Measurements from ENCODE around the gene RAB11FIP4.

The RAB11FIP4 gene

GRCh38 chr17:31428111-31428510, 36.6 kb downstream of the RAB11FIP4 start:
- H3K4me3 ChIP-seq (ENCODE audit: low read depth in 1 of 2, low read length in 1 of 2): no peak overlapping the region
- H3K27me3 ChIP-seq: peaks cover 32% of the 10 kb centered on the region
- H3K9me3 ChIP-seq: no peaks in the 10 kb centered on the region
- no peaks in the 10 kb centered on the region for H3K36me3 ChIP-seq
- no peak overlapping the region for H3K27ac ChIP-seq
- no peaks in the 10 kb centered on the region for H3K4me1 ChIP-seq (ENCODE audit: control insufficient read depth in 1 of 2, insufficient read depth in 1 of 2, low read depth in 1 of 2, low read length in 1 of 2)
- TF ChIP-seq CTCF (IDR thresholded peaks at IDR 0.05): no peak

GRCh38 chr17:31428512-31428911, 37.0 kb downstream of the RAB11FIP4 start:
- no peak overlapping the region for H3K4me3 ChIP-seq (ENCODE audit: low read depth in 1 of 2, low read length in 1 of 2)
- H3K27me3 ChIP-seq: peaks cover 36% of the 10 kb centered on the region
- no peak overlapping the region for H3K27ac ChIP-seq

GRCh38 chr17:31431098-31431851, 39.8 kb downstream of the RAB11FIP4 start:
- no peaks in the 10 kb centered on the region for H3K36me3 ChIP-seq
- H3K27me3 ChIP-seq: peaks cover 42% of the 10 kb centered on the region
- H3K4me1 ChIP-seq (ENCODE audit: control insufficient read depth in 1 of 2, insufficient read depth in 1 of 2, low read depth in 1 of 2, low read length in 1 of 2): no peaks in the 10 kb centered on the region
- no peak overlapping the region for H3K27ac ChIP-seq
- H3K9me3 ChIP-seq: no peaks in the 10 kb centered on the region
- H3K4me3 ChIP-seq (ENCODE audit: low read depth in 1 of 2, low read length in 1 of 2): no peak overlapping the region
- TF ChIP-seq CTCF (IDR thresholded peaks at IDR 0.05): no peak

More at GRCh38 chr17:31428512-31428911, 37.0 kb downstream of the RAB11FIP4 start:
- no peaks in the 10 kb centered on the region for H3K9me3 ChIP-seq
- H3K4me1 ChIP-seq (ENCODE audit: control insufficient read depth in 1 of 2, insufficient read depth in 1 of 2, low read depth in 1 of 2, low read length in 1 of 2): no peaks in the 10 kb centered on the region
- no peaks in the 10 kb centered on the region for H3K36me3 ChIP-seq
- no peak for TF ChIP-seq CTCF (IDR thresholded peaks at IDR 0.05)

GRCh38 chr17:31431852-31432658, 40.6 kb downstream of the RAB11FIP4 start:
- Histone ChIP-seq H3K27me3 (peaks cover 42% of the 10 kb centered on the region), H3K4me3 (ENCODE audit: low read depth in 1 of 2, low read length in 1 of 2) (no peak overlapping the region), H3K4me1 (ENCODE audit: control insufficient read depth in 1 of 2, insufficient read depth in 1 of 2, low read depth in 1 of 2, low read length in 1 of 2) (no peaks in the 10 kb centered on the region), H3K27ac (no peak overlapping the region), H3K9me3 (no peaks in the 10 kb centered on the region), H3K36me3 (no peaks in the 10 kb centered on the region)
- TF ChIP-seq CTCF (IDR thresholded peaks at IDR 0.05): no peak

DNA sequence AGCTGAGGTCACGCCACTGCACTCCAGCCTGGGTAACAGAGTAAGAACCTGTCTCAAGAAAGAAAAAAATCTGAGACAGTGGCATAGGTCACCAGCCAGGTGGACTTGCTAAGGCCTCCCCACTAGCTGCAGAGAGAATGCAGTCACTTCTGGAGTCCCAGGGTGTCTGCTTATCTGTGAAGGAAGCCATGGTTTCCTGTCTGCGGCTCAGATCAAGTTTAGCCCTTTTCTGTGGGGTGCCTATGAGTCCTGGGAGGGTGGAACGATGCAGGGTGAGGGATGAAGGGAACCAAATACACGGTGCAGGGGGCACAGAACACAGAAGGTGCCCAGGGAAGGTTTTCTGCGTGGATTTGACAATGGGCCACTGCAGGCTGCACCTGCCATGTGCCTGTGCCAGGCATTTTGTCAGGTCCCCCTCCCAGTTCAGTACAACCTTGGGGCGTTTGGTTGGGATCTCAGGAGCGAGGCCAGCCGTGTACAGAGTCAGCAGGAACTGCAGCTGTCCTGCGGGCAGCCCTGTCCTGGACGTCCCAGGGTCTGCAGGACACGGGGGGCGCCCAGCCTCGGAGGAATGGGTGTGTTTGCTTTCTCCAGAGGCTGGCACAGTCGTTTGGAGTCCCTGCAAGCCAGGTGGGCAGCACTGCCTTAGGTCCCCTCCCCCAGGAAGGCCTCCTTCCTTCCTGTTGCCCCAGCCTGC, 41.8 kb downstream of the RAB11FIP4 start:
- Histone ChIP-seq H3K4me3 (ENCODE audit: low read depth in 1 of 2, low read length in 1 of 2) (no peak overlapping the region), H3K36me3 (no peaks in the 10 kb centered on the region), H3K27ac (no peak overlapping the region), H3K4me1 (ENCODE audit: control insufficient read depth in 1 of 2, insufficient read depth in 1 of 2, low read depth in 1 of 2, low read length in 1 of 2) (no peaks in the 10 kb centered on the region), H3K9me3 (no peaks in the 10 kb centered on the region), H3K27me3 (peaks cover 42% of the 10 kb centered on the region)
- TF ChIP-seq CTCF (IDR thresholded peaks at IDR 0.05): no peak

Data from neutrophil (primary cell).